Ishikawa (cell line): ENCODE results near the gene FRMD5.

ENCODE experiments used
- EP300 ChIP-seq: IDR thresholded peaks from 2 replicates; pipeline ENCODE4 v1.6.1; 2012; ENCODE audit warnings: borderline replicate concordance
- REST ChIP-seq: IDR thresholded peaks from 2 replicates; pipeline ENCODE4 v1.6.1; 2012; ENCODE audit warnings: low read depth, mild to moderate bottlenecking

GRCh38 chr15:43928152-43928551 is 266.9 kb downstream of the FRMD5 start:
- TF ChIP-seq REST (no peak), EP300 (no peak)
